Caki2 (cell line): ENCODE results near the gene GSE1. TPM values are rescaled to one million over a fixed set of nuclear protein-coding genes. Genes with fewer than 3 reads are reported as not detected.

ENCODE experiments used
- DNase-seq: peaks from one replicate; pipeline ENCODE4 v3.0.0-alpha.2; 2015; ENCODE audit warnings: low read depth
- in situ Hi-C: cut with HindIII; loops from 2 replicates; pipeline ENCODE4 v1.10.0; 2016; ENCODE audit warnings: low sequenced_read_pairs, low pct_unique_long_range_greater_than_20kb, mixed read lengths
- total RNA-seq: library from RNA; depleted of rRNA; stranded (reverse); fragments of >200 nt; shearing (Covaris generic); gene quantifications from 2 replicates; pipeline ENCODE4 v1.2.3, GENCODE V29; 2014; ENCODE audit warnings: low replicate concordance

The GSE1 gene
- total RNA-seq, 1 experiment from 2014 or later: 7.1 TPM

GRCh38 chr16:85676466-85676865 lies 63.3 kb downstream of the GSE1 start:
- DNase-seq: no peak
- in situ Hi-C loops: no loop called here

- no peak for DNase-seq
- in situ Hi-C loops: no loop called here
Measured at GRCh38 chr16:85677383-85677967, 64.4 kb downstream of the GSE1 start.

- no peak for DNase-seq
- in situ Hi-C loops: no loop called here
Measured at GRCh38 chr16:85678016-85678415, 64.9 kb downstream of the GSE1 start.

- DNase-seq: no peak
- in situ Hi-C loops: no loop called here
Measured at GRCh38 chr16:85678821-85679220, 65.7 kb downstream of the GSE1 start.

DNA sequence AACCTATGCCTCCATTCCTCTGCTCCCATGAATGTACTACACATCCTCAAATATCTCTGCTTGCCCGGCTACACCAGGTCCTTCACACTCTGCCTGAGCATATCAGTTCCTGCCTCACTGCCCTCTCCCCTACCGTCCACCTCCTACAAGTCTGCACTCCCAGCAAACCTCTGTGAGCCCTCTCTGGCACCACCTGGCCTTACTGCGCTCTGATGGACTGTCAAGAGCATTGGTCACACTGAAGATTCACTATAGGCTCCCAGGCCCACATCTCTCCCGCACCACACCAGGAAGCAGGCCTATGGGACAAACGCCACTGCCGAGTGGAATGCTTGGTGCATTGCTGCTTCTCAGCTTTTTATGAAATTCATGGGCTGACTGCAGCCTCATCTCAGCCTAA lies 66.7 kb downstream of the GSE1 start:
- in situ Hi-C loops: no loop called here
- no peak for DNase-seq

DNA sequence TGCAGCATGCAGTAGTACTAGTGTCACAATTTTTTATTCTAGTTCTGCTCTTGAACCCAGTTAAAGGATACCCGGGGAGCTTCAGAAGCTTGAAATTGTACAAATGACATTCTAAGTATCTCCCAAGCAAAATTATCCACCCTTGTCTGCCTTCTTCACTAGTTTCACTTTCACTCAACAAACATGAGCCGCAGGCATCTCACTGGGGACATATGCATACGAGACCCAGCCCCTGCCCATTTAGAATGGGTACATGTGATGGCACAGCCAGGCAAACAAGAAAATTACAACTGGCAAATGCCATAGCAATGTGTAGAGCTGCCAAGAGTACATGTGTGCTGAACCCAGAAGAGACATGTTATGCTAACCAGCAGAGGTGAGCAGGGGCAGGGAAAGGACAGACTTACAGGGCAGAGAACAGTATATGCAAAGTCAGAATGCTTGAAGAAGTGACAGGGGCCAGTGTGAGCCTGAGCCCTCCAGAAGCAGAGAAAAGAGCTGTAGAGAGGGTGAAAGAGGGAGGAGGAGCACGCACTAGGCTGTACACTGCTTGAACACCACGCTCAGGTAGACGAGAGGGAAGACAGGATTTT lies 67.3 kb downstream of the GSE1 start:
- in situ Hi-C loops: no loop called here
- no peak for DNase-seq

DNA sequence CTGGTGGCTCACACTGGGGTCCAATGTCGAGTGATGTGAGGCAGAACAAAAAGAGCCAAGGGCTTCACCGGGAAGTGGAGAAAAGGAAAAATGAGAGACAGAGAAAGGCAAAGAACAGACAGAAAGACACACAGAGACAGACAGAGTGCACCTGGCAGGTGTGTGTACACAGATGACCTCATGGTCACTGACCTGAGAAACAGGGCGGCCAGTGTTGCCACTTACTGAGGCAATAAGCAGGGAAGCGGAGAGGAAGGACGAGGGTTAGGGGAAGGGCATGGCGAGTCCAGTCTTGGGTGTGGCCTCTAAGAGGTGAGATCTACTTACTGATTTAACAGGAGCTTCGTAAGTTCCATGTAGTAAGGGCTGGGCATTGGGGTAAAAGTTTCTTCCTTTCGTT lies 68.1 kb downstream of the GSE1 start:
- in situ Hi-C loops: no loop called here
- DNase-seq: no peak

GRCh38 chr16:85682516-85682915 lies 69.4 kb downstream of the GSE1 start:
- no peak for DNase-seq
- in situ Hi-C loops: no loop called here

GRCh38 chr16:85683363-85683762 lies 70.2 kb downstream of the GSE1 start:
- in situ Hi-C loops: no loop called here
- no peak for DNase-seq

- in situ Hi-C loops: no loop called here
Measured at GRCh38 chr16:85685251-85685650, 72.1 kb downstream of the GSE1 start.

DNA sequence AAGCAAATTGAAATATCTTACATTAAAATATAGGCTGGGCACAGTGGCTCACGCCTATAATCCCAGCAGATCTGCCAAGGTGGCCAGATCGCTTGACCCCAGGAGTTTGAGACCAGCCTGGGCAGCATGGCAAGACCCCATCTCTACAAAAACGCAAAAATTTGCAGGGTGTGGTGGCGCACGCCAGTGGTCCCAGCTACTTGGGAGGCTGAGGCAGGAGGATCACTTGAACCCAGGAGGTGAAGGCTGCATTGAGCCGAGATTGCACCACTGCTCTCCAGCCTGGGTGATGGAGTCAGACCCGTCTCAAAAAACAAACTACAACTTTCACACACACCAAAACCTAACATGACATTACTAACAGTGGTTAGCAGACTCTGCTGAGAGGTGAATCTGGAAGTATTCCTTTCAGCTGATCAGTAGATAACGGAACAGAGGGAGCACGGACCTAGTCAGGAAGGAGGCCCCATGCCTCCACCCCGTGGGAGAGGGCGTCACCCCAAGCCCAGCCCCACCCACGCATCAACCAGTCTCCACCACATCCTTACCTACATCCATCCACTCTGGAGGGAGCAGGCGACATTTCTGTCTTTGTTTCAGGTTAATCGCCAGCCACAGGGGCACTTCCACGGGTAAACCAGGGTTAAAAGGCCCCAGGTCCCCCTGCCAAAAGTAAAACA lies 73.9 kb downstream of the GSE1 start:
- in situ Hi-C loops: no loop called here
- DNase-seq: no peak

More at GRCh38 chr16:85685251-85685650, 72.1 kb downstream of the GSE1 start:
- DNase-seq: no peak

- in situ Hi-C loops: no loop called here
- DNase-seq: no peak
Measured at GRCh38 chr16:85687651-85688471, 74.7 kb downstream of the GSE1 start.

DNA sequence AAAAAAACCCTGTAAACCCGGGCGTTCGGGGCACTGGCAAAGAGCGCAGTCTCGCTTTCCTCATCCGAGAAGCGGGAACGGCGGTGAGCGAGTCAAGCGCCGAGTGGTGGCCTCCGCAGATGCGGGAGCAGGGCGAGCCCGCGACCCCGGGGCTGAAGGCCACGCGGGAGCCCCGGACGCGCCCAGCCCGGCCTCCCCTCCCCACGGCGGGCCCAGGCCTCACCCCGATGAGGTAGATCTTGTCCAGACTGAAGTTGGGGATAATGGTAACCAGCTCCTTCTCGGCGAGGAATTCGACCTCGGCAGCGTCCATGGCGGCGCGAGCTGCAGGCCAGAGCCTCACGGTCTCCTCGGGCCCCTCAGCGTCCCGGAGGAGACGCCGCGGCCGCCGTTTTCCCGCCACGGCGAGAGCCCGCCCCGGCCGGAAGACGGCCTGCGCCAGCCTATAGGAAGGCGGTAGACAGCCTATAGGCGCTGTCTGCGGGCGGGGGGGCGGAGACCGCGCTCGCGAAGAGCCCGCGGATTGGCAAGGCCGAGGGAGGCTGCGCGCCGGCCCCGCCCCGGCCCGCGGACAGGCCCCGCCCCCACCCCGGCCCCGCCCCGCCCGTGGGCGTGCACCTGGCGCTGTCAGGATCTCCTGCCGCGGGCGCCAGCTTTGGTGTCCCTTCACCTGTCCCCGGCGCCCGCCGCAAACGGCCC lies 75.6 kb downstream of the GSE1 start, which contains the start of gene GINS2:
Gene GINS2, minus strand, starts transcription at position 369 of the 699 bp plus-strand sequence. Its CDS starts 56 bp downstream, at position 313.
- in situ Hi-C loops: no loop called here
- peak; percentile 81 for DNase-seq

- DNase-seq: peak; percentile 25
- in situ Hi-C loops: no loop called here
Measured at GRCh38 chr16:85689285-85689949, 76.3 kb downstream of the GSE1 start.

DNA sequence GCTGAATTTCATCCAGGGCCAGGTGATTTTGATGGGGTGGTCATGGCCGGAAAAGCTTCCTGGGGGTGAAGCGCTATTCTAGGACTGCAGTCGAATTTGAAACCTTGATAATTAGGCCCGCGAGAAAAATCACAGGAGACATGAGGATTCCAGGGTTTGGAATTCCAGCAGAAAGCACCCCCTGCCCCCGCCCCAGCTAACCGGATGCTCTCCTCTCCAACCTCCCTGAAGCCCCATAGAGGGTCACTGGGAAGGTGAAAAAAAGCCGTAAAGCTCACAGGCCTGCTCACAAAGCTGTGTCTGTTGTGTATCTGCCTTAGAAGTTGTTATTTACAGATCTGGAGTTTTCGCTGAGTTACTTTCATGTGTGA lies 76.8 kb downstream of the GSE1 start:
- no peak for DNase-seq
- in situ Hi-C loops: no loop called here

DNA sequence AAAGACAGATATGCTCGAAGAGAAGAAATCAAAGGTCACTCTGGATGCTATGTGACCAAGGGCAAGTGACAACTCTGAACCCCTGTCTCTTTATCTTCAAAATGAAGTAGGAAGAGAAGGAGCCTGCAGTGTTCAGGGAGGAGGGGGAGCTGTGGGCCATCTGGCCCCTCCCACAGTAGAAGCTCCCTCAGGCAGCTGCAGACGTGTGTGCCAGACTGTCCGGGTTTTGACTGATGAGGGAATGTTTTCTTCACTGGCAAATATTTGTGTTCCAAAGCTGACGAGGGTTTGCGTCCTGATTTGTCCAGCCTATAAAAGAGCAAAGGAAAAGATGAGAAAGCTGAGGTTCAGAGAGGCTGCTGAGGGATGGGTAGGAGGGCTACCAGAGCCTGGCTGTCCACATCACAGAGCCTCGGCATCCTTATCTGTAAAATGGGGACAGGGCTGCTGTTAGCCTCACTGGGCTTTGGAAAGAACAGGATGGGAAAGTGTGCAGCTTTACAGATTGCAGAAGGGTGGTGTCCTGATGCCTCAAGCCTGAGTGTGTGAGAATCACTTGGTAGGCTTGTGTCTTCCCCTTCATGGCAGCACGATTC lies 77.4 kb downstream of the GSE1 start:
- DNase-seq: no peak
- in situ Hi-C loops: no loop called here
